HCT116 (cell line): ENCODE measurements around the gene TMEM181.

Experiments
- EZH2phosphoT487 ChIP-seq: fragments of 200-600 bp; IDR thresholded peaks from 2 replicates; pipeline ENCODE4 v1.6.1; 2018; ENCODE audit warnings: antibody characterized with exemption, borderline replicate concordance
- FOSL1 ChIP-seq: IDR thresholded peaks from 2 replicates; pipeline ENCODE4 v1.6.1; 2012; ENCODE audit warnings: low read depth
- JUND ChIP-seq: IDR thresholded peaks from 2 replicates; pipeline ENCODE4 v1.6.1; 2012
- POLR2A ChIP-seq: IDR thresholded peaks from 2 replicates; pipeline ENCODE4 v1.7.0; 2011; ENCODE audit warnings: borderline replicate concordance; ENCODE audit not compliant: insufficient read depth, insufficient read length; ENCODE audit errors: extremely low read depth
- TF ChIP-seq, protein P1 (sequence below), 3 experiments: fragments of 200-600 bp in 1 of 3; sonication (generic) in 1 of 3; IDR thresholded peaks in 2 of 3; conservative IDR thresholded peaks in 1 of 3; 2 replicates each; pipeline ENCODE4 v1.5.1; 2012 to 2017; ENCODE audit warnings: low read depth in 2 of 3, low read length in 2 of 3, antibody characterized with exemption in 1 of 3, borderline replicate concordance in 1 of 3, control low read depth in 1 of 3, mild to moderate bottlenecking in 1 of 3, mixed read lengths in 1 of 3, mixed run types in 1 of 3, moderate library complexity in 1 of 3; ENCODE audit not compliant: insufficient read depth in 1 of 3

DNA sequence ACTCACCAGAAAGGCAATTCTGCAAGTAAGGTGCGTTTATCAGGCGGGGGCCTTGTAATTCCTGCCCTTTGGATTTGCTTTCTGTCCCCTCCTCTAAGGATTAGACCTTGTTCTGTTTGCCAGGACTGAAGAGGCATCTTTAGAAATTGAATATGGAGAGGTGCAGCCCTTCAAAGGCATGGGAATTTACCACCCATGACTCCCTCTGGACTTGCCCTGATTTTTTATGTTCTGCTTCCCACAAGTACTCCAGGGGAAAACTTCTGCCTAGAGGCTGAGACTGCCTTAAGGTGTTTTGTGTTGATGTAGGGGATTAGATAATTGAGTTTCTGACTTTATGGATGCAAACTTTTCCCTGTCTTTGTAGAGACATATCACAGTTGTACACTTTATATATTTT is 120.1 kb downstream of the TMEM181 start:
- TF ChIP-seq, protein P1, sequence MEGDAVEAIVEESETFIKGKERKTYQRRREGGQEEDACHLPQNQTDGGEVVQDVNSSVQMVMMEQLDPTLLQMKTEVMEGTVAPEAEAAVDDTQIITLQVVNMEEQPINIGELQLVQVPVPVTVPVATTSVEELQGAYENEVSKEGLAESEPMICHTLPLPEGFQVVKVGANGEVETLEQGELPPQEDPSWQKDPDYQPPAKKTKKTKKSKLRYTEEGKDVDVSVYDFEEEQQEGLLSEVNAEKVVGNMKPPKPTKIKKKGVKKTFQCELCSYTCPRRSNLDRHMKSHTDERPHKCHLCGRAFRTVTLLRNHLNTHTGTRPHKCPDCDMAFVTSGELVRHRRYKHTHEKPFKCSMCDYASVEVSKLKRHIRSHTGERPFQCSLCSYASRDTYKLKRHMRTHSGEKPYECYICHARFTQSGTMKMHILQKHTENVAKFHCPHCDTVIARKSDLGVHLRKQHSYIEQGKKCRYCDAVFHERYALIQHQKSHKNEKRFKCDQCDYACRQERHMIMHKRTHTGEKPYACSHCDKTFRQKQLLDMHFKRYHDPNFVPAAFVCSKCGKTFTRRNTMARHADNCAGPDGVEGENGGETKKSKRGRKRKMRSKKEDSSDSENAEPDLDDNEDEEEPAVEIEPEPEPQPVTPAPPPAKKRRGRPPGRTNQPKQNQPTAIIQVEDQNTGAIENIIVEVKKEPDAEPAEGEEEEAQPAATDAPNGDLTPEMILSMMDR (IDR thresholded peaks at IDR 0.05 in 2 of 3, conservative IDR thresholded peaks at IDR 0.05 in 1 of 3; ENCODE audit: borderline replicate concordance in 1 of 3, insufficient read depth in 1 of 3, low read depth in 2 of 3, low read length in 2 of 3): no peak
- TF ChIP-seq EZH2phosphoT487 (no peak), FOSL1 (no peak), JUND (no peak), POLR2A (no peak)
